H9 (cell line): ENCODE measurements around the gene FAF1. TPM values are rescaled to one million over a fixed set of nuclear protein-coding genes. Genes with fewer than 3 reads are reported as not detected.

ENCODE experiments used
- DNase-seq: peaks from one replicate; pipeline ENCODE4 v3.0.0-alpha.2; 2017
- H2AFZ ChIP-seq: one replicate; pipeline ENCODE4 v1.6.1; 2013; ENCODE audit warnings: mild to moderate bottlenecking, low read length, control low read depth, moderate library complexity
- H2AK5ac ChIP-seq: 2 replicates; pipeline ENCODE4 v1.6.1; 2013; ENCODE audit warnings: low read length, control low read depth, mixed read lengths; ENCODE audit not compliant: insufficient read length
- H2BK120ac ChIP-seq: one replicate; pipeline ENCODE4 v1.6.1; 2013; ENCODE audit warnings: low read depth, mild to moderate bottlenecking, low read length, control low read depth, inconsistent platforms; ENCODE audit not compliant: poor library complexity, severe bottlenecking
- H2BK12ac ChIP-seq: 2 replicates; pipeline ENCODE4 v1.6.1; 2013; ENCODE audit warnings: low read length, control low read depth, mixed read lengths, low read depth; ENCODE audit not compliant: insufficient read length
- H2BK15ac ChIP-seq: 2 replicates; pipeline ENCODE4 v1.6.1; 2013; ENCODE audit warnings: low read depth, low read length, control low read depth
- H2BK20ac ChIP-seq: one replicate; pipeline ENCODE4 v1.6.1; 2013; ENCODE audit warnings: low read depth, mild to moderate bottlenecking, low read length, control low read depth, inconsistent platforms; ENCODE audit not compliant: poor library complexity, severe bottlenecking
- H2BK5ac ChIP-seq: 2 replicates; pipeline ENCODE4 v1.6.1; 2013; ENCODE audit warnings: low read length, control low read depth, mixed read lengths; ENCODE audit not compliant: insufficient read length
- H3K14ac ChIP-seq: 2 replicates; pipeline ENCODE4 v1.6.1; 2013; ENCODE audit warnings: low read length, control low read depth; ENCODE audit not compliant: insufficient read depth
- H3K18ac ChIP-seq: 2 replicates; pipeline ENCODE4 v1.6.1; 2013; ENCODE audit warnings: low read depth, mild to moderate bottlenecking, mixed read lengths, low read length, control low read depth; ENCODE audit not compliant: insufficient read length
- H3K23ac ChIP-seq: 2 replicates; pipeline ENCODE4 v1.6.1; 2013; ENCODE audit warnings: low read length, control low read depth, mixed read lengths, low read depth; ENCODE audit not compliant: insufficient read length
- H3K23me2 ChIP-seq: 2 replicates; pipeline ENCODE4 v1.6.1; 2013; ENCODE audit warnings: low read depth, mild to moderate bottlenecking, mixed read lengths, low read length, control low read depth; ENCODE audit not compliant: insufficient read length, poor library complexity, severe bottlenecking
- H3K27ac ChIP-seq: 2 replicates; pipeline ENCODE4 v1.5.1; 2013; ENCODE audit warnings: low read length, control low read depth, mixed read lengths, low read depth; ENCODE audit not compliant: insufficient read length
- H3K27me3 ChIP-seq: 2 replicates; pipeline ENCODE4 v1.6.1; 2013; ENCODE audit warnings: low read length, control low read depth, inconsistent platforms; ENCODE audit not compliant: insufficient read depth
- H3K4ac ChIP-seq: 2 replicates; pipeline ENCODE4 v1.6.1; 2013; ENCODE audit warnings: low read depth, mild to moderate bottlenecking, control low read depth, inconsistent platforms, low read length, moderate library complexity
- H3K4me1 ChIP-seq: 2 replicates; pipeline ENCODE4 v1.6.1; 2013; ENCODE audit warnings: low read length, control low read depth, inconsistent platforms; ENCODE audit not compliant: insufficient read depth
- H3K4me2 ChIP-seq: 2 replicates; pipeline ENCODE4 v1.6.1; 2013; ENCODE audit warnings: low read length, control low read depth, mixed read lengths; ENCODE audit not compliant: insufficient read length, insufficient read depth
- H3K56ac ChIP-seq: 2 replicates; pipeline ENCODE4 v1.6.1; 2013; ENCODE audit warnings: low read depth, mild to moderate bottlenecking, mixed read lengths, low read length, control low read depth; ENCODE audit not compliant: insufficient read length
- H3K79me1 ChIP-seq: 2 replicates; pipeline ENCODE4 v1.6.1; 2013; ENCODE audit warnings: low read depth, mild to moderate bottlenecking, moderate library complexity, low read length, control low read depth, inconsistent platforms; ENCODE audit not compliant: insufficient read depth, poor library complexity, severe bottlenecking
- H3K79me2 ChIP-seq: 2 replicates; pipeline ENCODE4 v1.6.1; 2013; ENCODE audit warnings: low read length, control low read depth, inconsistent platforms; ENCODE audit not compliant: insufficient read depth
- H3K9ac ChIP-seq: 2 replicates; pipeline ENCODE4 v1.6.1; 2013; ENCODE audit warnings: low read length, control low read depth, mixed read lengths; ENCODE audit not compliant: insufficient read length; ENCODE audit errors: extremely low read depth
- H3K9me3 ChIP-seq: one replicate; pipeline ENCODE4 v1.6.1; 2013; ENCODE audit warnings: low read depth, low read length, inconsistent platforms; ENCODE audit not compliant: control insufficient read depth
- H3T11ph ChIP-seq: one replicate; pipeline ENCODE4 v1.6.1; 2013; ENCODE audit warnings: mild to moderate bottlenecking, low read length, control low read depth, inconsistent platforms
- H4K20me1 ChIP-seq: one replicate; pipeline ENCODE4 v1.6.1; 2013; ENCODE audit not compliant: control insufficient read depth, insufficient read length, insufficient read depth
- H4K5ac ChIP-seq: 2 replicates; pipeline ENCODE4 v1.6.1; 2013; ENCODE audit warnings: low read depth, mild to moderate bottlenecking, mixed read lengths, low read length, control low read depth; ENCODE audit not compliant: insufficient read length
- H4K8ac ChIP-seq: replicated peaks from 2 replicates; pipeline ENCODE4 v1.6.1; 2013; ENCODE audit warnings: low read length, control low read depth, mixed read lengths, low read depth; ENCODE audit not compliant: insufficient read length
- H4K91ac ChIP-seq: 2 replicates; pipeline ENCODE4 v1.6.1; 2013; ENCODE audit warnings: low read depth, mild to moderate bottlenecking, moderate library complexity, mixed read lengths, low read length, control low read depth; ENCODE audit not compliant: insufficient read length
- H3K27ac Mint-ChIP-seq, 3 experiments: 2 replicates in 2 of 3; 3 replicates in 1 of 3; pipeline ENCODE4 v1.8.0; 2020 to 2021; ENCODE audit warnings: mixed read lengths in 3 of 3, mild to moderate bottlenecking in 1 of 3, moderate library complexity in 1 of 3
- H3K27me3 Mint-ChIP-seq: 2 replicates; pipeline ENCODE4 v1.8.0; 2021; ENCODE audit warnings: low read depth, mild to moderate bottlenecking, moderate library complexity, mixed read lengths
- H3K36me3 Mint-ChIP-seq, 3 experiments: 2 replicates in 2 of 3; 3 replicates in 1 of 3; pipeline ENCODE4 v1.8.0; 2020 to 2021; ENCODE audit warnings: low read depth in 3 of 3, mixed read lengths in 3 of 3; ENCODE audit not compliant: insufficient read depth in 1 of 3
- H3K4me1 Mint-ChIP-seq, 2 experiments: 2 replicates each; pipeline ENCODE4 v1.8.0; 2020; ENCODE audit warnings: mixed read lengths in 2 of 2
- H3K4me3 Mint-ChIP-seq, 2 experiments: 2 replicates in 1 of 2; 3 replicates in 1 of 2; pipeline ENCODE4 v1.8.0; 2020 to 2021; ENCODE audit warnings: mild to moderate bottlenecking in 2 of 2, mixed read lengths in 2 of 2, moderate library complexity in 1 of 2
- H3K9me3 Mint-ChIP-seq, 2 experiments: 2 replicates in 1 of 2; 3 replicates in 1 of 2; pipeline ENCODE4 v1.8.0; 2020; ENCODE audit warnings: mild to moderate bottlenecking in 2 of 2, mixed read lengths in 2 of 2, moderate library complexity in 1 of 2
- CTCF ChIP-seq: fragments of 200-600 bp; sonication (generic); conservative IDR thresholded peaks from 3 replicates; pipeline ENCODE4 v1.8.0; 2021; ENCODE audit warnings: antibody characterized with exemption, mild to moderate bottlenecking
- WGBS: extraction: QIAGEN DNeasy Blood & Tissue Kit; methylation state at CpG from one replicate; pipeline ENCODE4 v1.1.7; 2013; ENCODE audit warnings: missing lambda C conversion rate, low lambda C conversion rate, mixed read lengths; ENCODE audit not compliant: insufficient read length; ENCODE audit errors: extremely low coverage; 5-methylcytosine and 5-hydroxymethylcytosine counted together
- total RNA-seq: library from RNA; stranded (reverse); gene quantifications from 2 replicates; pipeline ENCODE4 v1.2.1, GENCODE V29; 2021

The FAF1 gene
- total RNA-seq, 1 experiment from 2014 or later, result 60.8 TPM

DNA sequence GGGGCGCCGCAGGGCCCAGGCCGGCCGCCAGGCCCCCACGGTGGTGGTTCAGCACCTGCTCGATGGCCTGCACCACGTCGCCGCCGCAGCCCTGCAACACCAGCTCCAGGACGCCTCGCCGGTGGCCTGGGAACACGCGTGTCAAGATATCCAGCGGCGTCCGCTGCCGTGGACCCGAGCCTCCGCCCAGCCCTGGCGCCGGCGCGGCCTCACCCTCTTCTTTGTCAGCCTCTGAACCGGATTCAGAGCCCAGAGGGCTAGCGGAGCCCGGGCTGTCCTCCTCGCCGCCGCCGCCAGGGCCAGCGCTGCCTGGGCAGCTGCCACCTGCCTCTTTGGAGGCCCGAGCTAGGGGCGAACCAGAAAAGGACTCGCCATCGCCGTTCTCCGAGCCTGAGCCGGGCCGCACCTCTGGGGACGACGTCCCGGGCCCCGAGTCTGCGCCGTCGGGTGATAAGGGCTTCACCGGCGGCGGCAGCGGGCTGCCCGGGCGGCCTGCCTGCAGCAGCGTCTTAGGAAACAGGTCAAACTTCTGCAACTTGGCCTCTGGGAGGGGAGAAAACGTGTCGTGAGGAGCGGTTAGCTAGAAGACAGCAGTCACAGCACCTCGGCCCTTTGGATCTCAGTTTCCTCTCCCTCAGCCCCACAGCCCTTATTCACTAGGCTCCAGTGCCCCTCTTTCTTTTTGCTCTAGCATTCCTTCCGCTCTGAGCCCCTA is 540.7 kb downstream of the FAF1 start:
- no peak overlapping the region for H2BK120ac ChIP-seq
- H3K14ac ChIP-seq, result no peak overlapping the region
- no peak overlapping the region for H2BK12ac ChIP-seq
- no peak overlapping the region for H2BK20ac ChIP-seq
- peaks cover 98% of the 10 kb centered on the region for H3K27me3 Mint-ChIP-seq
- peak; percentile 68 for DNase-seq
- H2AFZ ChIP-seq, result no peak overlapping the region
- no peak overlapping the region for H4K8ac ChIP-seq
- no peak overlapping the region for H2BK5ac ChIP-seq
- TF ChIP-seq CTCF, result peak; percentile 56
- no peak overlapping the region for H3K23ac ChIP-seq
- H4K91ac ChIP-seq, result no peak overlapping the region
- H3K27ac Mint-ChIP-seq, result no peak overlapping the region
- no peak overlapping the region for H2BK15ac ChIP-seq
- H3K9me3 ChIP-seq, result no peaks in the 10 kb centered on the region
- no peak overlapping the region for H4K5ac ChIP-seq
- H3T11ph ChIP-seq, result no peak overlapping the region
- H3K79me2 ChIP-seq, result no peaks in the 10 kb centered on the region
- peaks cover 98% of the 10 kb centered on the region for H3K27me3 ChIP-seq
- no peak overlapping the region for H3K18ac ChIP-seq
- H4K20me1 ChIP-seq, result no peaks in the 10 kb centered on the region
- H3K36me3 Mint-ChIP-seq, result peaks cover 0 to 2% (median 2%) of the 10 kb centered on the region in 3 experiments; a peak in 3 of 7 replicates
- H3K27ac ChIP-seq, result no peak overlapping the region
- H3K9me3 Mint-ChIP-seq, result peaks cover 4 to 12% of the 10 kb centered on the region in 2 experiments; a peak in 4 of 5 replicates
- no peak overlapping the region for H3K56ac ChIP-seq
- H3K79me1 ChIP-seq, result no peaks in the 10 kb centered on the region
- no peak overlapping the region for H3K9ac ChIP-seq
- peaks cover 36 to 57% of the 10 kb centered on the region in 2 experiments for H3K4me1 Mint-ChIP-seq
- no peak overlapping the region for H2AK5ac ChIP-seq
- H3K4me3 Mint-ChIP-seq, result peak overlapping the region in 1 of 2 experiments; percentile 74; a peak in 2 of 5 replicates
- H3K4ac ChIP-seq, result no peak overlapping the region
- no CpG with 5 or more reads among the region's 60 CpGs for WGBS
- no peaks in the 10 kb centered on the region for H3K4me1 ChIP-seq
- H3K4me2 ChIP-seq, result no peak overlapping the region
- peaks cover 22% of the 10 kb centered on the region for H3K23me2 ChIP-seq
